DND-41 (cell line): ENCODE data around the gene MRNIP.

Experiments
- ATAC-seq: fragments of 200-7000 bp; cut with Tn5 transposase; 3 replicates; pipeline ENCODE4 v1.9.1; 2021; ENCODE audit warnings: low read depth; ENCODE audit not compliant: insufficient read depth
- DNase-seq: peaks from one replicate; pipeline ENCODE4 v3.0.0-alpha.2; 2020
- H2AFZ ChIP-seq: 2 replicates; pipeline ENCODE4 v1.6.0; 2012; ENCODE audit warnings: low read depth, low read length
- H3K27ac ChIP-seq: 2 replicates; pipeline ENCODE4 v1.5.1; 2012; ENCODE audit warnings: low read length, inconsistent platforms
- H3K27me3 ChIP-seq: fragments of 200-600 bp; sonication (generic); 2 replicates; pipeline ENCODE4 v1.6.0; 2012; ENCODE audit warnings: low read length, mild to moderate bottlenecking, inconsistent platforms; ENCODE audit not compliant: insufficient read depth, poor library complexity
- H3K36me3 ChIP-seq: 2 replicates; pipeline ENCODE4 v1.5.1; 2012; ENCODE audit warnings: low read length, inconsistent platforms; ENCODE audit not compliant: insufficient read depth
- H3K4me1 ChIP-seq: 2 replicates; pipeline ENCODE4 v1.5.1; 2012; ENCODE audit warnings: mild to moderate bottlenecking, low read length; ENCODE audit not compliant: insufficient read depth
- H3K4me2 ChIP-seq: 2 replicates; pipeline ENCODE4 v1.6.0; 2012; ENCODE audit warnings: mild to moderate bottlenecking, moderate library complexity, low read length, inconsistent platforms; ENCODE audit not compliant: insufficient read depth
- H3K4me3 ChIP-seq, 2 experiments: fragments of 200-600 bp in 1 of 2; shearing (Covaris generic) in 1 of 2; 2 replicates each; pipeline ENCODE4 v1.5.1; 2012 to 2016; ENCODE audit warnings: inconsistent platforms in 2 of 2, low read length in 2 of 2, mild to moderate bottlenecking in 2 of 2, low read depth in 1 of 2, moderate library complexity in 1 of 2
- H3K79me2 ChIP-seq: 2 replicates; pipeline ENCODE4 v1.6.0; 2012; ENCODE audit warnings: low read length, inconsistent platforms; ENCODE audit not compliant: insufficient read depth
- H3K9ac ChIP-seq: 2 replicates; pipeline ENCODE4 v1.6.0; 2012; ENCODE audit warnings: low read depth, mild to moderate bottlenecking, inconsistent platforms, low read length, moderate library complexity
- H3K9me3 ChIP-seq: 2 replicates; pipeline ENCODE4 v1.5.1; 2012; ENCODE audit warnings: low read length, moderate library complexity, mild to moderate bottlenecking, inconsistent platforms; ENCODE audit not compliant: insufficient read depth, severe bottlenecking
- H4K20me1 ChIP-seq: 2 replicates; pipeline ENCODE4 v1.6.0; 2012; ENCODE audit warnings: low read length; ENCODE audit not compliant: insufficient read depth
- CTCF ChIP-seq: IDR thresholded peaks from 2 replicates; pipeline ENCODE4 v1.5.1; 2012; ENCODE audit warnings: borderline replicate concordance, low read length, moderate library complexity, mild to moderate bottlenecking; ENCODE audit not compliant: poor library complexity, severe bottlenecking; ENCODE audit errors: extremely low read depth
- EZH2 ChIP-seq: IDR thresholded peaks from 3 replicates; pipeline ENCODE4 v1.6.1; 2012; ENCODE audit warnings: borderline replicate concordance, low read depth, mild to moderate bottlenecking, moderate library complexity, low read length, inconsistent platforms; ENCODE audit not compliant: severe bottlenecking

MRNIP gene

GRCh38 chr5:179798771-179799643 lies 59.6 kb downstream of the MRNIP start:
- DNase-seq (no peak), ATAC-seq (no peak)
- H4K20me1 ChIP-seq = peaks cover 18% of the 10 kb centered on the region
- peaks cover 46% of the 10 kb centered on the region for H3K36me3 ChIP-seq
- no peaks in the 10 kb centered on the region for H3K79me2 ChIP-seq
- H2AFZ ChIP-seq = no peak overlapping the region
- H3K4me3 ChIP-seq = no peak overlapping the region
- TF ChIP-seq EZH2 (no peak), CTCF (no peak)
- no peaks in the 10 kb centered on the region for H3K9me3 ChIP-seq
- H3K27me3 ChIP-seq = no peaks in the 10 kb centered on the region
- H3K27ac ChIP-seq = no peak overlapping the region
- H3K4me2 ChIP-seq = no peak overlapping the region
- H3K9ac ChIP-seq = no peak overlapping the region
- H3K4me1 ChIP-seq = peaks cover 29% of the 10 kb centered on the region

GRCh38 chr5:179798144-179798770 lies 60.4 kb downstream of the MRNIP start:
- H3K4me1 ChIP-seq = peaks cover 28% of the 10 kb centered on the region
- H2AFZ ChIP-seq = no peak overlapping the region
- no peak overlapping the region for H3K27ac ChIP-seq
- H3K79me2 ChIP-seq = no peaks in the 10 kb centered on the region
- no peak for ATAC-seq
- H3K36me3 ChIP-seq = peaks cover 46% of the 10 kb centered on the region
- H3K4me2 ChIP-seq = no peak overlapping the region
- no peak overlapping the region for H3K4me3 ChIP-seq
- no peaks in the 10 kb centered on the region for H3K9me3 ChIP-seq
- no peak for DNase-seq
- no peak overlapping the region for H3K9ac ChIP-seq
- H4K20me1 ChIP-seq = peaks cover 20% of the 10 kb centered on the region
- H3K27me3 ChIP-seq = no peaks in the 10 kb centered on the region
- no peak for TF ChIP-seq CTCF
- TF ChIP-seq EZH2 = no peak

GRCh38 chr5:179797741-179798140 lies 60.9 kb downstream of the MRNIP start:
- Histone ChIP-seq H3K36me3 (peaks cover 46% of the 10 kb centered on the region), H3K27me3 (no peaks in the 10 kb centered on the region), H4K20me1 (peaks cover 16% of the 10 kb centered on the region), H3K79me2 (no peaks in the 10 kb centered on the region), H3K9ac (no peak overlapping the region), H2AFZ (no peak overlapping the region), H3K4me1 (peaks cover 24% of the 10 kb centered on the region), H3K27ac (no peak overlapping the region), H3K9me3 (no peaks in the 10 kb centered on the region), H3K4me2 (no peak overlapping the region), H3K4me3 (no peak overlapping the region)
- no peak for DNase-seq
- no peak for ATAC-seq
- TF ChIP-seq CTCF = no peak
- TF ChIP-seq EZH2 = no peak
